Sigmoid colon (tissue), 4 donors: ENCODE data around the gene RCAN1.

Source experiments
- CTCF ChIP-seq, 4 experiments: fragments of 450-650 bp in 3 of 4; fragments of 200-600 bp in 1 of 4; IDR thresholded peaks; one replicate each; pipeline ENCODE4 v1.5.1; 2016 to 2019; ENCODE audit warnings: antibody characterized with exemption in 4 of 4, mild to moderate bottlenecking in 3 of 4, moderate library complexity in 2 of 4
- POLR2A ChIP-seq, 2 donors: fragments of 450-650 bp; IDR thresholded peaks; one replicate each; pipeline ENCODE4 v1.6.1; 2016; ENCODE audit warnings: antibody characterized with exemption in 2 of 2, mild to moderate bottlenecking in 2 of 2, moderate library complexity in 2 of 2
- POLR2AphosphoS5 ChIP-seq, 4 donors: sonication (generic); formaldehyde crosslinking; IDR thresholded peaks; one replicate each; pipeline ENCODE4 v1.6.1; 2017; ENCODE audit warnings: antibody characterized with exemption in 4 of 4

- TF ChIP-seq POLR2A (IDR thresholded peaks at IDR 0.05) (no peak), POLR2AphosphoS5 (IDR thresholded peaks at IDR 0.05) (no peak), CTCF (IDR thresholded peaks at IDR 0.05) (no peak)
Measured at GRCh38 chr21:34625030-34625593, 10.2 kb upstream of the RCAN1 start.
